Suprapubic skin (tissue), 4 donors: ENCODE data around the gene SH2D6.

Experiments
- CTCF ChIP-seq, 2 donors: fragments of 200-600 bp in 1 of 2; fragments of 450-650 bp in 1 of 2; sonication (generic) in 1 of 2; IDR thresholded peaks; one replicate each; pipeline ENCODE4 v1.5.1; 2016 to 2019; ENCODE audit warnings: antibody characterized with exemption in 2 of 2, mild to moderate bottlenecking in 1 of 2, moderate library complexity in 1 of 2
- EP300 ChIP-seq: sonication (generic); formaldehyde crosslinking; IDR thresholded peaks from one replicate; pipeline ENCODE4 v1.6.1; 2017; ENCODE audit warnings: antibody characterized with exemption
- POLR2AphosphoS5 ChIP-seq, 3 donors: sonication (generic); formaldehyde crosslinking; IDR thresholded peaks; one replicate each; pipeline ENCODE4 v1.6.1; 2017; ENCODE audit warnings: antibody characterized with exemption in 3 of 3

- no peak for TF ChIP-seq CTCF (IDR thresholded peaks at IDR 0.05)
- TF ChIP-seq EP300 = no peak
- no peak for TF ChIP-seq POLR2AphosphoS5 (IDR thresholded peaks at IDR 0.05)
Measured at GRCh38 chr2:85468096-85468703, 49.7 kb downstream of the SH2D6 start.
